GM12878 (cell line): ENCODE measurements around the gene TRAPPC3L. TPM values are rescaled to one million over a fixed set of nuclear protein-coding genes. Genes with fewer than 3 reads are reported as not detected.

Source experiments
- ATAC-seq: fragments of 200-7000 bp; cut with Tn5 transposase; 3 replicates; pipeline ENCODE4 v1.9.1; 2020; ENCODE audit warnings: mild to moderate bottlenecking, moderate library complexity
- BruUV-seq: library from RNA; stranded (reverse); fragments of 400-500 nt; replicated peaks from 2 replicates; lab custom pipeline; 2021; lab: Mats Ljungman, UMichigan
- CTCF ChIA-PET: fragments of 300-600 bp; sonication (Branson Sonifier 250); formaldehyde crosslinking; extraction: SDS; loops from one replicate; lab custom pipeline; 2021; ENCODE audit warnings: inconsistent platforms; lab: Yijun Ruan, JAX
- POLR2A ChIA-PET: fragments of 350-600 bp; formaldehyde crosslinking; extraction: SDS; loops from one replicate; lab custom pipeline; 2021; ENCODE audit warnings: inconsistent platforms; lab: Charles Lee
- RAD21 ChIA-PET: fragments of 300-600 bp; sonication (Branson Sonifier 250); formaldehyde crosslinking; loops from one replicate; lab custom pipeline; 2023; ENCODE audit warnings: antibody characterized with exemption; ENCODE audit not compliant: unreplicated experiment; lab: Charles Lee
- SMC1A ChIA-PET: fragments of 300-600 bp; sonication (Branson Sonifier 250); formaldehyde crosslinking; loops from one replicate; lab custom pipeline; 2023; ENCODE audit not compliant: unreplicated experiment, uncharacterized antibody; lab: Charles Lee
- DNase-seq: peaks from one replicate; pipeline ENCODE4 v3.0.0-alpha.2; 2011; ENCODE audit warnings: low read depth, low spot score
- FAIRE-seq: peaks from 3 replicates; lab custom pipeline; 2011; peaks lifted over from hg19 to GRCh38; lab: Jason Lieb, UNC
- H2AFZ ChIP-seq: 2 replicates; pipeline ENCODE4 v1.6.0; 2011; ENCODE audit warnings: low read depth, low read length, control low read depth; ENCODE audit not compliant: control insufficient read depth
- H3K27ac ChIP-seq: 2 replicates; pipeline ENCODE4 v1.5.1; 2011; ENCODE audit warnings: control low read depth; ENCODE audit not compliant: control insufficient read depth, insufficient read depth
- H3K27me3 ChIP-seq, 2 experiments: replicated peaks in 1 of 2; 2 replicates each; pipeline versions ENCODE4 v1.6.0 to v1.6.1; 2011; ENCODE audit warnings: low read length in 1 of 2; ENCODE audit not compliant: control insufficient read depth in 2 of 2, insufficient read depth in 2 of 2
- H3K36me3 ChIP-seq, 2 experiments: 2 replicates each; pipeline ENCODE4 v1.5.1; 2011; ENCODE audit warnings: low read length in 1 of 2; ENCODE audit not compliant: control insufficient read depth in 2 of 2, insufficient read depth in 2 of 2
- H3K4me1 ChIP-seq: 2 replicates; pipeline ENCODE4 v1.6.1; 2011; ENCODE audit warnings: mild to moderate bottlenecking, low read length, moderate library complexity, mixed read lengths; ENCODE audit not compliant: control insufficient read depth, insufficient read depth
- H3K4me2 ChIP-seq: 2 replicates; pipeline ENCODE4 v1.6.0; 2011; ENCODE audit warnings: control low read depth; ENCODE audit not compliant: control insufficient read depth, insufficient read depth
- H3K4me3 ChIP-seq: fragments of 200-600 bp; sonication (generic); 2 replicates; pipeline ENCODE4 v1.5.1; 2016
- H3K79me2 ChIP-seq: 2 replicates; pipeline ENCODE4 v1.6.0; 2011; ENCODE audit warnings: low read length; ENCODE audit not compliant: control insufficient read depth, insufficient read depth
- H3K9ac ChIP-seq: 2 replicates; pipeline ENCODE4 v1.8.0; 2011; ENCODE audit warnings: low read length, control low read depth, mixed read lengths; ENCODE audit not compliant: control insufficient read depth, insufficient read depth
- H3K9me3 ChIP-seq: replicated peaks from 3 replicates; pipeline ENCODE4 v1.5.1; 2011; ENCODE audit warnings: mild to moderate bottlenecking, low read length; ENCODE audit not compliant: control insufficient read depth, insufficient read depth
- H4K20me1 ChIP-seq: 2 replicates; pipeline ENCODE4 v1.6.0; 2011; ENCODE audit not compliant: control insufficient read depth, insufficient read depth
- ASH2L ChIP-seq: fragments of 300-600, 200-600 bp; sonication (generic); IDR thresholded peaks from 2 replicates; pipeline ENCODE4 v1.6.1; 2017; ENCODE audit warnings: low read depth, mild to moderate bottlenecking, borderline replicate concordance
- CBX5 ChIP-seq: sonication (generic); IDR thresholded peaks from 2 replicates; pipeline ENCODE4 v1.6.1; 2016; ENCODE audit warnings: low read depth, moderate library complexity, mild to moderate bottlenecking, inconsistent platforms
- CREB1 ChIP-seq: IDR thresholded peaks from 2 replicates; pipeline ENCODE4 v1.6.1; 2012; ENCODE audit warnings: low read depth, mild to moderate bottlenecking, inconsistent platforms
- CTCF ChIP-seq, 3 experiments: IDR thresholded peaks in 2 of 3; conservative IDR thresholded peaks in 1 of 3; 2 replicates each; pipeline ENCODE4 v1.5.1; 2011; ENCODE audit warnings: low read depth in 3 of 3, low read length in 3 of 3, mild to moderate bottlenecking in 3 of 3, control low read depth in 2 of 3, moderate library complexity in 2 of 3, inconsistent platforms in 1 of 3, mixed read lengths in 1 of 3; ENCODE audit not compliant: control insufficient read depth in 2 of 3, insufficient read depth in 1 of 3; ENCODE audit errors: extremely low read depth in 1 of 3
- EED ChIP-seq: sonication (generic); IDR thresholded peaks from 2 replicates; pipeline ENCODE4 v1.6.1; 2016; ENCODE audit warnings: antibody characterized with exemption, low read depth
- KAT2A ChIP-seq: conservative IDR thresholded peaks from 2 replicates; pipeline ENCODE4 v1.6.1; 2011; ENCODE audit warnings: low read depth, low read length; ENCODE audit not compliant: control insufficient read depth
- MAX ChIP-seq: IDR thresholded peaks from 2 replicates; pipeline ENCODE4 v1.6.1; 2012; ENCODE audit warnings: low read depth, low read length, improper control_type of control experiment
- MTA2 ChIP-seq: fragments of 450-650 bp; IDR thresholded peaks from 2 replicates; pipeline ENCODE4 v1.6.1; 2016; ENCODE audit warnings: low read depth, mild to moderate bottlenecking, moderate library complexity
- PAX5 ChIP-seq: IDR thresholded peaks from 2 replicates; pipeline ENCODE4 v1.6.1; 2011; ENCODE audit warnings: low read depth, low read length, borderline replicate concordance
- RAD21 ChIP-seq: IDR thresholded peaks from 2 replicates; pipeline ENCODE4 v1.6.1; 2011; ENCODE audit warnings: mild to moderate bottlenecking, low read depth, low read length, moderate library complexity; ENCODE audit not compliant: insufficient read depth
- RB1 ChIP-seq: fragments of 450-650 bp; formaldehyde crosslinking; IDR thresholded peaks from 2 replicates; pipeline ENCODE4 v1.6.1; 2017; ENCODE audit warnings: mild to moderate bottlenecking, borderline replicate concordance
- RCOR1 ChIP-seq: conservative IDR thresholded peaks from 2 replicates; pipeline ENCODE4 v1.6.1; 2012; ENCODE audit warnings: low read depth, low read length, improper control_type of control experiment
- TCF7 ChIP-seq: IDR thresholded peaks from 2 replicates; pipeline ENCODE4 v1.6.1; 2014; ENCODE audit warnings: antibody characterized with exemption, borderline replicate concordance
- ZNF207 ChIP-seq: fragments of 450-650 bp; IDR thresholded peaks from 2 replicates; pipeline ENCODE4 v1.6.1; 2014; ENCODE audit warnings: antibody characterized with exemption, mild to moderate bottlenecking, borderline replicate concordance
- ZNF217 ChIP-seq: fragments of 450-650 bp; IDR thresholded peaks from 2 replicates; pipeline ENCODE4 v1.6.1; 2017; ENCODE audit warnings: antibody characterized with exemption, mild to moderate bottlenecking
- WGBS: methylation state at CpG from one replicate; pipeline ENCODE4 v1.1.6; 2016; ENCODE audit warnings: low lambda C conversion rate; ENCODE audit not compliant: insufficient replicate concordance, insufficient coverage; ENCODE audit errors: missing lambda C conversion rate; 5-methylcytosine and 5-hydroxymethylcytosine counted together
- in situ Hi-C: fragments of 300-500 bp; cut with MboI; formaldehyde crosslinking; loops from 9 replicates; pipeline ENCODE4 v1.14.3; 2018; ENCODE audit warnings: mixed read lengths
- intact Hi-C: fragments of 100-400 bp; cut with micrococcal nuclease; formaldehyde crosslinking; loops from one replicate; pipeline ENCODE4 v1.14.2; 2022; ENCODE audit not compliant: unreplicated experiment
- polyA plus RNA-seq, 11 experiments: library from polyadenylated mRNA; depleted of rRNA in 4 of 11; unstranded in 6 of 11; stranded (reverse) in 5 of 11; fragments of >200 nt; fragmentation: Nextera tagmentation in 4 of 11; fragmentation: Illumina TruSeq in 1 of 11; extraction: Ambion mirVana in 4 of 11; extraction: Trizol in 1 of 11; gene quantifications; 1 replicate in 1 of 11; 2 replicates in 10 of 11; pipeline versions ENCODE4 v1.2.1 to v1.2.3, GENCODE V29; 2011 to 2016; ENCODE audit warnings: inconsistent platforms in 2 of 11, missing spikeins in 2 of 11, low read depth in 1 of 11
- total RNA-seq, 4 experiments: library from RNA; depleted of rRNA in 3 of 4; stranded (reverse); fragments of >200 nt in 3 of 4; fragmentation: Illumina TruSeq in 1 of 4; extraction: Trizol in 1 of 4; gene quantifications; 2 replicates each; pipeline versions ENCODE4 v1.2.1 to v1.2.3, GENCODE V29; 2013 to 2021
- TF ChIP-seq, protein P1 (sequence below): fragments of 450-650 bp; formaldehyde crosslinking; IDR thresholded peaks from 2 replicates; pipeline ENCODE4 v1.4.0; 2020; ENCODE audit warnings: mild to moderate bottlenecking, moderate library complexity

TRAPPC3L gene
- total and polyA plus RNA-seq, 10 of the 15 experiments (the other 5 are each of a cell fraction or from before 2014, with no cell fraction given): not detected

- WGBS: 66% methylated on average over 9 of the region's 9 CpGs
- H3K27me3 ChIP-seq: peaks cover 2 to 3% of the 10 kb centered on the region in 2 experiments; a peak in 2 of 4 replicates
- H3K36me3 ChIP-seq: no peaks in the 10 kb centered on the region
- H2AFZ ChIP-seq: no peak overlapping the region
- H3K79me2 ChIP-seq: no peaks in the 10 kb centered on the region
- H3K4me2 ChIP-seq: no peak overlapping the region
- H3K4me3 ChIP-seq: no peak overlapping the region
- SMC1A ChIA-PET: interaction anchor here (0.5 to 4.5 kb wide), 23 partner anchors 8 to 346 kb away, joined by 3 to 42 read pairs (median 4); partner anchors contain the start of gene TSPYL1
- TF ChIP-seq CREB1: no peak
- TF ChIP-seq CBX5: no peak
- TF ChIP-seq ASH2L: no peak
- TF ChIP-seq RCOR1: no peak
- TF ChIP-seq, protein P1, sequence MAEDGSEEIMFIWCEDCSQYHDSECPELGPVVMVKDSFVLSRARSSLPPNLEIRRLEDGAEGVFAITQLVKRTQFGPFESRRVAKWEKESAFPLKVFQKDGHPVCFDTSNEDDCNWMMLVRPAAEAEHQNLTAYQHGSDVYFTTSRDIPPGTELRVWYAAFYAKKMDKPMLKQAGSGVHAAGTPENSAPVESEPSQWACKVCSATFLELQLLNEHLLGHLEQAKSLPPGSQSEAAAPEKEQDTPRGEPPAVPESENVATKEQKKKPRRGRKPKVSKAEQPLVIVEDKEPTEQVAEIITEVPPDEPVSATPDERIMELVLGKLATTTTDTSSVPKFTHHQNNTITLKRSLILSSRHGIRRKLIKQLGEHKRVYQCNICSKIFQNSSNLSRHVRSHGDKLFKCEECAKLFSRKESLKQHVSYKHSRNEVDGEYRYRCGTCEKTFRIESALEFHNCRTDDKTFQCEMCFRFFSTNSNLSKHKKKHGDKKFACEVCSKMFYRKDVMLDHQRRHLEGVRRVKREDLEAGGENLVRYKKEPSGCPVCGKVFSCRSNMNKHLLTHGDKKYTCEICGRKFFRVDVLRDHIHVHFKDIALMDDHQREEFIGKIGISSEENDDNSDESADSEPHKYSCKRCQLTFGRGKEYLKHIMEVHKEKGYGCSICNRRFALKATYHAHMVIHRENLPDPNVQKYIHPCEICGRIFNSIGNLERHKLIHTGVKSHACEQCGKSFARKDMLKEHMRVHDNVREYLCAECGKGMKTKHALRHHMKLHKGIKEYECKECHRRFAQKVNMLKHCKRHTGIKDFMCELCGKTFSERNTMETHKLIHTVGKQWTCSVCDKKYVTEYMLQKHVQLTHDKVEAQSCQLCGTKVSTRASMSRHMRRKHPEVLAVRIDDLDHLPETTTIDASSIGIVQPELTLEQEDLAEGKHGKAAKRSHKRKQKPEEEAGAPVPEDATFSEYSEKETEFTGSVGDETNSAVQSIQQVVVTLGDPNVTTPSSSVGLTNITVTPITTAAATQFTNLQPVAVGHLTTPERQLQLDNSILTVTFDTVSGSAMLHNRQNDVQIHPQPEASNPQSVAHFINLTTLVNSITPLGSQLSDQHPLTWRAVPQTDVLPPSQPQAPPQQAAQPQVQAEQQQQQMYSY: no peak
- no peak for TF ChIP-seq ZNF217
- no peak for TF ChIP-seq KAT2A
- no peak for TF ChIP-seq ZNF207
- TF ChIP-seq EED: no peak
- no peak for TF ChIP-seq TCF7
- no peak for TF ChIP-seq MTA2
- no peak for TF ChIP-seq PAX5
- TF ChIP-seq RB1: no peak
- TF ChIP-seq MAX: no peak
- no peak for TF ChIP-seq CTCF (IDR thresholded peaks at IDR 0.05 in 2 of 3, conservative IDR thresholded peaks at IDR 0.05 in 1 of 3; ENCODE audit: control insufficient read depth in 2 of 3, extremely low read depth in 1 of 3, insufficient read depth in 1 of 3, low read depth in 3 of 3, low read length in 3 of 3)
- no peak for TF ChIP-seq RAD21
- H3K9me3 ChIP-seq: no peaks in the 10 kb centered on the region
- no peak overlapping the region for H3K9ac ChIP-seq
- no peaks in the 10 kb centered on the region for H4K20me1 ChIP-seq
- RAD21 ChIA-PET: interaction anchor here (0.6 to 3.9 kb wide), 11 partner anchors 15 to 317 kb away, joined by 3 to 35 read pairs (median 4); no protein-coding TSS in a partner anchor
- FAIRE-seq: no peak
- POLR2A ChIA-PET: no interaction called here
- BruUV-seq: no TSS peak
- DNase-seq: no peak
- no peaks in the 10 kb centered on the region for H3K4me1 ChIP-seq
- intact Hi-C loops (loop anchor here (2.0 to 5.0 kb wide), 3 partner anchors 89 to 316 kb away; no protein-coding TSS in a partner anchor), in situ Hi-C loops (loop anchor here (5.0 kb wide), 1 partner anchor 256 kb away; the partner anchor contains the start of gene TSPYL1)
- no peak for ATAC-seq
- H3K27ac ChIP-seq: no peak overlapping the region
- CTCF ChIA-PET: interaction anchor here (0.6 to 4.5 kb wide), 25 partner anchors 9 to 273 kb away, joined by 3 to 96 read pairs (median 5); partner anchors contain the start of genes CALHM5 and TSPYL1
Observed at GRCh38 chr6:116533233-116533957, 12.1 kb downstream of the TRAPPC3L start.
